Left lung (tissue), 10 donors: Measurements from ENCODE around the gene CTSW. TPM values are rescaled to one million over a fixed set of nuclear protein-coding genes. Genes with fewer than 3 reads are reported as not detected.
A peak's percentile ranks its signal among the peaks of the same experiment; 100 is the strongest.
"Not testable (repeated sequence)": the region's sequence is repeated elsewhere in the genome, so short reads cannot be mapped to it uniquely, and the experiment has no call there.

Experiments used
- ATAC-seq: fragments of 200-7000 bp; cut with Tn5 transposase; one replicate; pipeline ENCODE4 v1.9.1; 2020; ENCODE audit warnings: moderate library complexity
- DNase-seq, 4 donors: peaks; one replicate each; pipeline ENCODE4 v3.0.0-alpha.2; 2013 to 2020
- H3K27ac ChIP-seq, 2 donors: fragments of 200-600 bp; sonication (generic) in 1 of 2; one replicate each; pipeline versions ENCODE4 v1.5.0 to v1.8.0; 2020 to 2021
- H3K27me3 ChIP-seq, 2 donors: fragments of 200-600 bp; sonication (generic) in 1 of 2; one replicate each; pipeline versions ENCODE4 v1.5.0 to v1.8.0; 2020 to 2021
- H3K36me3 ChIP-seq, 2 donors: fragments of 200-600 bp; sonication (generic) in 1 of 2; one replicate each; pipeline versions ENCODE4 v1.5.0 to v1.8.0; 2020 to 2021
- H3K4me1 ChIP-seq, 2 donors: fragments of 200-600 bp; one replicate each; pipeline ENCODE4 v1.8.0; 2021
- H3K4me3 ChIP-seq, 2 donors: fragments of 200-600 bp; sonication (generic) in 1 of 2; one replicate each; pipeline versions ENCODE4 v1.5.0 to v1.8.0; 2020 to 2021; ENCODE audit warnings: mild to moderate bottlenecking in 1 of 2
- H3K9me3 ChIP-seq, 2 donors: fragments of 200-600 bp; sonication (generic) in 1 of 2; one replicate each; pipeline versions ENCODE4 v1.5.0 to v1.8.0; 2020 to 2021
- CTCF ChIP-seq, 2 donors: fragments of 200-600 bp; sonication (generic) in 1 of 2; IDR thresholded peaks; one replicate each; pipeline versions ENCODE4 v1.5.0 to v1.8.0; 2021; ENCODE audit warnings: antibody characterized with exemption in 2 of 2
- intact Hi-C, 2 donors: fragments of 100-400 bp; cut with DNase I; formaldehyde crosslinking; loops; one replicate each; pipeline versions ENCODE4 v1.11.2 to v1.14.2; 2022
- polyA plus RNA-seq, 6 donors: library from polyadenylated mRNA; unstranded; fragments of 120-200 nt; gene quantifications; one replicate each; pipeline ENCODE4 v1.2.1, GENCODE V29; 2013; ENCODE audit not compliant: insufficient read length in 6 of 6
- total RNA-seq, 2 donors: library from RNA; stranded (reverse); fragmentation: NEBNext Ultra II Directional; extraction: Animal tissue kit (Norgen Biotek cat#: 25700); gene quantifications; one replicate each; pipeline ENCODE4 v1.2.1, GENCODE V29; 2021
- donor health status: DM: no; HTN: yes; CAD: no.
- donor health status: DM: no; HTN: no; CAD: no.

Gene CTSW
- total and polyA plus RNA-seq, 8 donors, result 2.7 to 9.1 (median 5.9) TPM

DNA sequence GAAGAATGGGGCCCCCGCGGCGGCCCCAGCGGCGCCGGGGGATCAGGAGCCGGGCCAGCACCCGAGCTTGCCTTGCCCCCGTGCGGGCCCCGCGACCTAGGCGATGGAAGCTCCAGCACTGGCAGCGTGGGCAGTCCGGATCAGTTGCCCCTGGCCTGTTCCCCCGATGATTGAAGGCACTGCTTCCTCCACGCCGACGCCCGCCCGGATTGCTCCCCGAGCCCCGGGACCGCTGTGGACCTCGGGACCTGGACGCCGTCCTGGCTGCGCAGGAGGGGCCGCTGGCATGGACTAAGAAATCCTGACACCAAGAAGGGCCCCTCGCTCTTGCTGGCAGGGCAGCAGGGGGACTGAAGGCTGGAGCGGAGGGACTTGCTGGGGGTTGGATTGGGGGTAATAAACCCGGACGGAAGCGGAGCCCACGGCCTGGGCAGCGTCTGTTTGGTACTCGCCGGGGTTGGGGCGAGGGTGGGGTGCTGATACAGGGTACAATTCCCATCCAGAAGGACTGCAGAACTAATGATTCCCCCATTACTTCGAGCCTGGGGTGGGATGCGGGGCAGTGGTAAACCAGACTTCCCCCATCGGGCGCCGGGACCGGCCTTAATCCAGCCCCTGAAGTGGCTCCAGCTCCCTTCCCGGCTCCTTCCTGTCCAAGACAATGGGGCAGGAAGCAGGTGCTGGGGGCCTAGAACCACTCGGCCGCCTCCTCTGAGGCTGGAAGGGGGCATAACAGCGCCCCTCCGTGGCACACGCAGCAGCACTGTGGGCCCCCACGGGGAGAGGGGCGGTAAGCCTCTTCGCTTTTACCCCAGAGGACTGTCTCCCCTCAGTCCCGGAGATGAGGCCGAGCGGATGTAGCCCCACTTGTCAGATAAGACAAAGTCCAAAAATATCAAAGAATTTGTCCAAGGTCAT, 11.8 kb downstream of the CTSW start:
- no peak for ATAC-seq

GRCh38 chr11:65892137-65892540, 12.5 kb downstream of the CTSW start:
- intact Hi-C loops, H3K27me3 ChIP-seq, ATAC-seq, H3K9me3 ChIP-seq: not testable (repeated sequence)
- Histone ChIP-seq H3K27ac (peak overlapping the region; percentile 95 to 97), H3K4me1 (peaks cover 20 to 89% of the 10 kb centered on the region in 2 donors), H3K36me3 (peaks cover 0 to 30% of the 10 kb centered on the region in 2 donors), H3K4me3 (peak overlapping the region; percentile 52 to 70)
- peak in 1 of 4 donors; percentile 33 for DNase-seq

More for the DNA sequence above, 11.8 kb downstream of the CTSW start:
- Histone ChIP-seq H3K36me3 (peaks cover 0 to 30% of the 10 kb centered on the region in 2 donors), H3K27me3 (no peaks in the 10 kb centered on the region), H3K9me3 (no peaks in the 10 kb centered on the region), H3K4me3 (peak overlapping the region; percentile 52 to 70), H3K27ac (peak overlapping the region; percentile 95 to 97), H3K4me1 (peaks cover 20 to 89% of the 10 kb centered on the region in 2 donors)
- no peak for TF ChIP-seq CTCF (IDR thresholded peaks at IDR 0.05)
- DNase-seq, result peak in 2 of 4 donors; percentile 49 to 90
- intact Hi-C loops, result no loop called here

DNA sequence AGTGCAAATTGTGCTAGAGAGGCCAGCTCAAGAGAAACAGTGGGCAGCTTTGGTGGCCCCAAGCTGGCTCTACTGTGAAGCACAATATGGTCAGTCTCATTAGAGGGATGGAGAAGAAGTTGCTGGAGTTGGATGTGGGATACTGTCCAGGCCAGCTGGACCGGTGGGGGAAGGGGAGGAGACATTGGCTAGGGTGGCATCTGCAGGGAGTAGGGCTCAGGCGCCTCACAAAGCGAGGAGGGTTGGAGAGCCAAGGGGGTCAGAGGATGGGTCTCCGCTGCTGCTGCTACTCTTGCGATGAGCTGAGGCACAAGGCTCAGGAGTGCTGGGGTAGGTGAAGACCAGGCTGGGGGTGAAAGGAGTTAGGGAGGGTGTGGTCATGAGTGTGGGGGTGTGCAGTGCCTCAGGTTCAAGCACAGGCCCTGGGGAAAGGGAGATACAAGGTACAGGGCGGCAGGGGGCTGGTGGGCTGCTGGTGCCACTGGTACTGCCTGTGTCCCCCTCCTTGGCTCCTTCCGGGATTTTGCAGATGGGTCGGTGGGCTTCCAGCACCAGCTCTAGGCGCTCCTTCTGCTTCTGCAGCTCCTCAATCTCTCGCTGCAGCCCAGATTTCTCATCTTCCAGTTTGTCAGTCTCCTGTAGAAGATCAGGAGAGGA, 13.2 kb downstream of the CTSW start:
- Histone ChIP-seq H3K27me3 (no peaks in the 10 kb centered on the region), H3K9me3 (no peaks in the 10 kb centered on the region), H3K4me1 (peaks cover 15 to 89% of the 10 kb centered on the region in 2 donors), H3K36me3 (peaks cover 0 to 30% of the 10 kb centered on the region in 2 donors), H3K27ac (peak overlapping the region; percentile 95 to 97), H3K4me3 (peak overlapping the region in 1 of 2 donors; percentile 70)
- peak in 1 of 4 donors; percentile 43 for DNase-seq
- intact Hi-C loops, result no loop called here
- no peak for TF ChIP-seq CTCF (IDR thresholded peaks at IDR 0.05)
- ATAC-seq, result no peak

- TF ChIP-seq CTCF (IDR thresholded peaks at IDR 0.05), result no peak
- peak overlapping the region; percentile 76 to 97 for H3K27ac ChIP-seq
- no peaks in the 10 kb centered on the region for H3K9me3 ChIP-seq
- H3K36me3 ChIP-seq, result peaks cover 0 to 30% of the 10 kb centered on the region in 2 donors
- DNase-seq, result peak in 1 of 4 donors; percentile 93
- intact Hi-C loops, result no loop called here
- peaks cover 14 to 92% of the 10 kb centered on the region in 2 donors for H3K4me1 ChIP-seq
- ATAC-seq, result no peak
- H3K27me3 ChIP-seq, result peaks cover 0 to 2% of the 10 kb centered on the region in 2 donors
- peak overlapping the region in 1 of 2 donors; percentile 70 for H3K4me3 ChIP-seq
Observed at GRCh38 chr11:65894034-65894591, 14.5 kb downstream of the CTSW start.

- H3K36me3 ChIP-seq, result peaks cover 0 to 30% of the 10 kb centered on the region in 2 donors
- H3K9me3 ChIP-seq, result no peaks in the 10 kb centered on the region
- no peak overlapping the region for H3K4me3 ChIP-seq
- peaks cover 14 to 92% of the 10 kb centered on the region in 2 donors for H3K4me1 ChIP-seq
- intact Hi-C loops, result no loop called here
- H3K27ac ChIP-seq, result no peak overlapping the region
- TF ChIP-seq CTCF (IDR thresholded peaks at IDR 0.05), result no peak
- peaks cover 0 to 7% of the 10 kb centered on the region in 2 donors for H3K27me3 ChIP-seq
- DNase-seq, result peak in 1 of 4 donors; percentile 20
- no peak for ATAC-seq
Observed at GRCh38 chr11:65895482-65895981, 15.9 kb downstream of the CTSW start.
